ENCODE measurements around the gene ARHGAP6.
"Not testable (repeated sequence)": the region's sequence is repeated elsewhere in the genome, so short reads cannot be mapped to it uniquely, and the experiment has no call there.

The ARHGAP6 gene

GRCh38 chrX:11381464-11381863, 284.3 kb downstream of the ARHGAP6 start:
- no peak for DNase-seq

- DNase-seq, result no peak
These were observed 285.4 kb downstream of the ARHGAP6 start for GRCh38 chrX:11380187-11380844.

- no peak for DNase-seq
These were observed 289.6 kb downstream of the ARHGAP6 start for GRCh38 chrX:11376163-11376562.

GRCh38 chrX:11375614-11376119, 290.1 kb downstream of the ARHGAP6 start:
- DNase-seq, result no peak

GRCh38 chrX:11374570-11374969, 291.1 kb downstream of the ARHGAP6 start:
- no peak for DNase-seq

GRCh38 chrX:11371106-11371505, 294.6 kb downstream of the ARHGAP6 start:
- no peak for DNase-seq

GRCh38 chrX:11367609-11368430, 297.9 kb downstream of the ARHGAP6 start:
- DNase-seq, result no peak

- no peak for DNase-seq
These were observed 298.6 kb downstream of the ARHGAP6 start for GRCh38 chrX:11366998-11367595.

GRCh38 chrX:11365426-11365825, 300.3 kb downstream of the ARHGAP6 start:
- DNase-seq, result no peak

- no peak for DNase-seq
These were observed 300.9 kb downstream of the ARHGAP6 start for GRCh38 chrX:11364835-11365234.

GRCh38 chrX:11363825-11364224, 301.9 kb downstream of the ARHGAP6 start:
- DNase-seq, result not testable (repeated sequence)

- no peak for DNase-seq
These were observed 302.6 kb downstream of the ARHGAP6 start for GRCh38 chrX:11363069-11363594.

GRCh38 chrX:11361666-11362065, 304.1 kb downstream of the ARHGAP6 start:
- DNase-seq, result not testable (repeated sequence)

GRCh38 chrX:11355944-11356343, 309.8 kb downstream of the ARHGAP6 start:
- DNase-seq, result not testable (repeated sequence)

GRCh38 chrX:11355259-11355909, 310.3 kb downstream of the ARHGAP6 start:
- no peak for DNase-seq

GRCh38 chrX:11352296-11352741, 313.4 kb downstream of the ARHGAP6 start:
- DNase-seq, result no peak

- no peak for DNase-seq
These were observed 314.1 kb downstream of the ARHGAP6 start for GRCh38 chrX:11351375-11352295.

- no peak for DNase-seq
These were observed 315.9 kb downstream of the ARHGAP6 start for GRCh38 chrX:11349661-11350337.

GRCh38 chrX:11349020-11349419, 316.7 kb downstream of the ARHGAP6 start:
- DNase-seq, result no peak

GRCh38 chrX:11347300-11347699, 318.4 kb downstream of the ARHGAP6 start:
- no peak for DNase-seq

- no peak for DNase-seq
These were observed 319.5 kb downstream of the ARHGAP6 start for GRCh38 chrX:11346121-11346682.
